ENCODE data around the gene PDSS2.

Gene PDSS2

GRCh38 chr6:107114213-107114925 lies 345.0 kb downstream of the PDSS2 start:
- DNase-seq, result no peak

- no peak for DNase-seq
Observed at GRCh38 chr6:107110200-107110599, 349.2 kb downstream of the PDSS2 start.

DNA sequence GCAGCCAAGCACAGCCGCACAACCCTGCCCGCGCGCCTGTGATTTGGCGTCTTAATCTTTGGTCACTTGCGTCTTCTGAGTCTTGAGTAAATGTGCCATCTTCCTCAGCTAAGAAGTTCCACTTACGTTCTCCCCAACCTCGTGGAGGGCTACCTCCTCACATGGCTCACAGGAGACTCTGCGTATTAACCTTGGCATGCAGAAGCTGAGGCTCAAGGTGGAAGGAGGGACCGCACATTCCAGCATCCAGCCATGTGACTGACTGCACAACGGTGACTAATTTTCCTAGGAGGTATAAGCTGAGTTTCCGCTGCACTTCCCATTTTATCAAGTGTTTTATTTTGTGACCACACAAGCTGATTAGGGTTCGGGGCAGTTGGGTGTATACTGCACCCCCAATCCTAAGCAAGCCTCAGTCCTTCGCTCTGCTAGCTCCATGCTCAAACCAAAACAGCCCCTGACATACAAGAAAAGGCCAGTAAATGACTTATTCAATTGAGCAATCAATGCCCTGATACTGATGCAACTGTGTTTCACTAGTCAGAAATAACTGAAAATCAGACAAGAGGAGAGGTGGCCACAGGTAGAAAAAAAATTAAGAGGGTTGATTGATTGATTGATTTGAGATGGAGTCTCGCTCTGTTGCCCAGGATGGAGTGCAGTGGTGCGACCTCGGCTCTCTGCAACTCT lies 351.0 kb downstream of the PDSS2 start:
- DNase-seq, result no peak

- no peak for DNase-seq
Observed at GRCh38 chr6:107107791-107108190, 351.6 kb downstream of the PDSS2 start.

- DNase-seq, result no peak
Observed at GRCh38 chr6:107106165-107106564, 353.2 kb downstream of the PDSS2 start.

- no peak for DNase-seq
Observed at GRCh38 chr6:107105511-107106116, 353.8 kb downstream of the PDSS2 start.

DNA sequence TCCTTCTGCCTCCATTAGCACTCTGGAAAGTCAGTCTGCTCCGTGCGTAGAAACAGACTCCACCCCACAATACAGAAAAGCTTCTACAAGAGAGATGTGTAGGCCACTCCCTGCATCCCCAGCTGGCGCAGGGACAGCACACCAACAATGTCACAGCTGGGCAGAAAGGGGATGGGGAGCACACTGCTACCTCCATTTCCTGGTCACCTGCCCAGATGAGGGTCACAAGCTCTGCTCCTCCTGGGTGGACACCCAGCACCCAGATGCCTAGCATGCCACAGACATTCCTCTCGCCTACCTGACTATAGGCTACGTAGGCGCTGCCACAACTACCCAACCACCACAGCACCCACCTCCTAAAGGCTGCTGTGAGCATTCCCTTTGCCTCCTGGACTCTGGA lies 356.3 kb downstream of the PDSS2 start:
- no peak for DNase-seq
